Hippocampal formation (tissue), 2 donors: ENCODE results near the gene LAMA1.

Experiments
- DNase-seq, 2 donors: peaks; one replicate each; lab custom pipeline; 2025; lab: John Stamatoyannopoulos, UW

The LAMA1 gene

DNA sequence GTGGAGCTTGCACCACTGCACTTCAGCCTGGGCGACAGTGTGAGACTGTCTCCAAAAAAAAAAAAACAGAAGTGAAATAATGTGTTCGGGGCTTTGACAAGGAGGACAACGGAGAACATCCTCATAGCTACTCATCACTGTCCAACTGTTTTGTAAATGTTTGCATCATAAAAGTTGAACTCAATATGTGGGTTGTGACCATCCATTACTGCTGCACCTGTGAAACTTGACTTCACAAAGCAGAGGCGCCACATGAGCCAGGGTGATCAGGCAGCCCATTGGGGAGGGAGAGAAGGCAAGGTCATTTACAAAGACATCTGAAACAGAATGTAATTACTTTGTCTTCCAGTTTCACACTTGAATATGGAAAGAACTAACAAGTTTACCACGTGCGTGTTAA lies 61.6 kb downstream of the LAMA1 start:
- DNase-seq, result no peak

DNA sequence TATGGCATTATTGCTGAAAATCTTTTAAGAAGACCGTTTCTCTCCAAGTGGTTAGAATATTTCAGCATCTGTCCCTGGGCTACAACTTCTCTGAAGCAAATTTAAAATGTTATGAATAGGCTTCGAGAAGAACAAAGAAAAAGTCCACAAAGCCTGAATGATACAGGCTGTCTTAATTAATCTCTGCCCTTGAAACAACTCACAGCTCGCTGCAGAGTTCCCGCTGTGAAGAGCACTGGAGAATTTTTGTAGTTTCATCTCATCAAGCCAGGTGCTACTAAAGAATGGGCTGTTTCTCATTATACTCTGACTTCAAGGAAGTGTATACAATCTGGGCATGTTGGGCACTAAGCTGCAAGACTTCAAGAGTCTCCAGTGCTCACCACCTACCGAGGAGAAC lies 67.6 kb downstream of the LAMA1 start:
- no peak for DNase-seq

DNA sequence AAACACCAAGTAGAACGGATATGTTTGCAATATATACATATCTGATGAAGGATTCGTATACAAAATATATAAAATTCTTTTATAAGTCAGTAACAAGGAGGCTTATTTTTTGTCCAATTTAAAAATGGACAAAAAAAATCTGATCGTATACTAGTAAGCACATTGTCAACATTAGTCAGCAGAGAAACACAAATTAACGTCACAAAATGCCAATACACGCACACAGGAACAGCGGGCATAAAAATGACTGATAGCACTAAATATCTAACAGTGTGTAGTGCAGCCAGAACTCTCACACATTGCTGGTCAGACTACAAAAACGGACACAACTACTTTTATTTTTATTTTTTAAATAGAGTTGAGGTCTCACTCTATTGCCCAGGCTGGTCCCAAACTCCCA lies 69.5 kb downstream of the LAMA1 start:
- DNase-seq, result no peak

DNA sequence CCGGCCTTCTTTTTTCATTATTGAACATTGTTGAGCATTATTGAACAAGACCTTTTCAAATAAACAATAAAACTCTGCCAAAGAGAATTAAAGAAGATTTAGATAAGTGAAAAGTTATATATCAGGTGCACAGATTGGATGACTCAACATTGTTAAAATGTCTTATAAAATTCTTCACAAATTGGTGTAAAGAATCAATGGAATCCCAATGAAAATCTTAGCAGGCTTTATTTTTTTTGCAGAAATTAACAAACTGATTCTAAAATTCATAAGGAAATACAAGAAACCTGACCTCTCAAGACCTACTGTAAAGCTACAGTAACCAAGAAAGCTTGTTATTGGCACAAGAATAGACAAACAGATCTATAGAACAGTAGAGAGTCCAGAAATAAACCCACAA lies 70.3 kb downstream of the LAMA1 start:
- no peak for DNase-seq

DNA sequence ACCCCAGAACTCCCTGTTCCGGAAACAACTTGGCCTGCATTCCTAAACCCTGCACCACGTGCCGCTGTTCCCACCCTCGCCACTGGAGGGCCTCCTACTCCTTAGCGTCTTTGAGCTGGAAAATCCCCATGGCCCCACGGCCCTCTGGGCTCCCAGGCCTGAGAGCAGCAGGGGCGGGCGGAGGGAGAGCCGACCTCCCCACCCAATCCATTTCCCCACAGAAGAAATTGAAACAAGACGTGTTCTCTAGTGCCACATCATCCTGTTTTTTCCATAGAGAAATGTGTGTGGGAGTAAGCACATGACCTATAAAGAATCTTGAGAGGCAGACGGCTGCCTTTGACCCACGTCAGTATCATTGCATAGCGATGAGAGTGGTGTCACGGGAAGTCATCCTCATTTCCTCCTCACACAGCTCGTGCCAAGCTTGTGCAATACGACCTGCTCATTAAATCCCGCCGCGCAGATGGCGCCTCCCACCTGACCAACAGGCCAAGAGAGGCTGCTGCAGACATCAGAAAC lies 79.2 kb downstream of the LAMA1 start:
- DNase-seq, result peak in 1 of 2 donors; percentile 10

DNA sequence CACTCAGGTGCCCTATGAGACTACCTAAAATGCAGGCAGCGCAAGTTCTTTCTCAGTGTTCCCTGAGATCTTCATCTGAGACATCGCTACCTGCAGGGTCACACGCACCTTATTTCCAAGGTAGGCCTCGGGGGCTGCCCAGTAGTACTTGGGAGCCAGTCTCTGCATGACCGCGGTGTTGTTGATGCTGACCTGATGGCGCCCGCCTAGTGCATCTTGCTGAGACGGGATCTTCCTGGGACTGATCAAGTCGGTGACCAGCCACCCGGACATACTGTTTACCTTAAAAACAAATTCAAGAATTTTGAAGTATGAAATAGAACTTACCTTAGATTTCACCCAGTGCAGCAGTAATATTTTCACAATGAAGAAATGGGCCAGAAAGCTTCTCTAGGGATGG lies 80.1 kb downstream of the LAMA1 start:
- DNase-seq, result no peak

DNA sequence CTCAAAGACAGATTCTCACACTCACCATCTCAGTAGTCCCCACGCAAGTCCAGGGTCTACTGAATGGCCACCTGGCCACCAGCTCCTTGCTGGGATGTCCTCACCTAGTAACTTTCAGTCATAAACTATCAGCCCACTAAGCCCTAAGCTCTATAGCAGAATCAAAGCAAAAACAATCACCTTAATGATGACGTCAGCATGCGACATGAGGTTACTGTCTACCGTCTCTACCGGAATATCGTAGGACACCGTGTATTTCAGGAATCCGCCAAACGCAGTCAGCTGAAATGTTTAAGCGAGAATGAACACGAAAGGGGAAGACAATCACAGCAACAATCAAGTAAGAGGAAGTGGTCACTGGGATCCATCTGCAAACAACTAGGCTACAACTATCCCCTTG lies 81.8 kb downstream of the LAMA1 start:
- no peak for DNase-seq

DNA sequence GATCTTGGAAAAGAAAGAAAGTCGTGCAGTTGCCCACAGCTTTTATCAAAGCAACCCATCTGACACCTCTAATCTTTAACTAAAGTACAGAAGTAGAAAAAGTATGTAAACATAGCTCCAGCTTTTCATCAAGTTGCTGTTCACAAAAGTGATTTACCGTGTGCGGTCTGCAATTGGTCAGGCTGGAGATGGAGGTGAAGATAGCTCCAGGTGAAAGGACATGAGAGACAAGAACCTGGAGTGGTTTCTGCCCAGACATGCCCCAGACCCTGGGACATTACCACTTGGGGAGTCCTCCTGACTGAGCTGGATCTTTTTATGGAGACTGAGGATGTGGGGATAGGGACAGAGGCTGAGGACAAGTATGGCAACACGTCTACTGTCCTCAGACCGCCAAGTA lies 82.7 kb downstream of the LAMA1 start:
- no peak for DNase-seq

DNA sequence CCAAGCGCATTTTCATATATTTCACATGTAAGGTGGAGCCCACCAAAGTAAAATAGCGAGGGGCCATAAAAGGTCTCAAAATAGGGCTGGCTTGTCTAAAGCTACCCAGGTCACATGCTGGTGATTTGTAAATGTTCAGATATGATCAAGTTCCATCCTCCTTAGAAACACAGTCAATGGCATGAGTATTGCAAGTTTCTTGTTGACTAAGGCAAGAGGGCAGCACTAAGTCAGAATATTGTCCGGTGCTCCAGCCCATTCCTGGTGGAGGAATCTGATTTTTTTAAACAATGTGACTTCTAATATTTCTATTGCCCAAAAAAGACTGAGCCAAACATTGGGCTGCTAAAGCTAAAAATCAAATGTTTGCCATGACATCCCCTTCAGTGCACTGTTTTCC lies 85.1 kb downstream of the LAMA1 start:
- no peak for DNase-seq

DNA sequence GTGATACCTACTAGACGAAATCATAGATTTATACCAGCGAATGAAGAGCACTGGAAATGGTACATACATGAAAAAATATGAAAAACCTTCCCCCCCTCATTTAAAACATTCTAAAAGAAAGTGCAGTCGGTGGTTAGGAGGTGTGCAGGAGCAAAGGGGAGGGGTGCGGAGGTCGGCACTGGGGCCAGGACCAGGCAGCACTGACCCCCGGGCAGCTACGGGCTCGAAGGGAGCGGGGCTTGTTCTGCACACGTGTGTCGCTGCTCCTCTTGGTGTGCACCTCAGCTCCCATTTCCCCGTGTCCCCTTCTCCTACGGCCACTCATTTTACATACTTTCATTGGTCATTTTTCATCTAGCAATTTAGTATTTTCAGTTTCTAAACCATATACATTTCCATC lies 89.0 kb downstream of the LAMA1 start:
- DNase-seq, result no peak

DNA sequence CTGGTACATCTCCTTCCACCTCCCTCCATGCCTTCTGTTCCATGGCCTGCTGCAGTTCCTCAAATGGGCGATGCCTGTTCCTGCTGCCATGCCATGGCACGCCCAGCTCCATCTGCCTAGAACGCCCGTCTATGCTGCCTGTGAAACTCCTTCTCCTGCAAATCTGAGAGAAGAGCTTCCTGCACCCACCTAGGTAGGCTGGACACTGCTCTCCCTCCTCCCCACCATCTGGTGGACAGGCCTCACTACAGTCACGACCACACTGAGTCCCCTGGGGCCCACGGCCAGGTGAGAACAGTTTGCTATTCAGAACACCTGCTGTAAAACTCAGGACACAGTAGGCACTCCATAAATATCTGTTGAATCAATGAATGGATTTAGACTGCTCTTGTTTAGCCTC lies 92.4 kb downstream of the LAMA1 start:
- DNase-seq, result no peak

DNA sequence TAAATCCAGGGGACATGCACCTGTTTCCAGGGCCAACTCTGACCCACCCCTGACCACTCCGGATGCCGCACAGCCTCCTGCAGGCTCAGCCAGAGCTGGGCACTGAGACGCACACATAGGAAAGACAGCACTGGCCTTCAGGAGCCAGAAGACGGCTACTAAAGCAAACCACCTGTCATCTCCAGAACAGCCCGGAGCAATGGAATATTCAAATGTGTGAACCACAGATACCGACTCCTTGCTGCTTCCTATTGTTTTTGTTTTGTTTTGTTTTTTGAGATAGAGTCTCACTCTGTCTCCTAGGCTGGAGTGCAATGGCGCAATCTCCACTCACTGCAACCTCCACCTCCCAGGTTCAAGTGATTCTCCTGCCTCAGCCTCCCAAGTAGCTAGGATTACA lies 94.0 kb downstream of the LAMA1 start:
- no peak for DNase-seq

DNA sequence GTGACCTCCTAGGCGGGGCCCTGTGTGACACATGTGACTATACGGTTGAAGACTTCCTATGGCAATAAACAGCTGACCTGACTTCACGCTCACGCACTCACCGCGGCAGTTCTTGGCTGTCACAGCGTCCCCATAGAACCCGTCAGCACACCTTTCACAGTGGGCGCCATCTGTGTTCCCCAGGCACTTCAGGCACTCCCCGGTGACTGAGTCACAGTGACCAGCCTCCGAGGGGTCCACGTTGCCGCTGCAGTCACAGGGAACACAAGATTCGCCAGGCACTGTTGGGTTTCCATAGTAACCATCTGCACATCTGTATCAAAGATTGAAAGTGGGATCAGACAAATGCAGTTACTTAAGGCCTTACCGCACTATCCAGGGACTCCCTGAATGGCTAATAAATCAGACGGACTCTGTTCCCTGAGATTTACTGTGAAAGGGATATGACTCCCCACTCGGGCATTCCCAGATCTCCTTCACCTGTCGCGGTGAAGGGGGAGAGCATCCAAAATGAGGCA lies 94.5 kb downstream of the LAMA1 start:
- DNase-seq, result no peak

DNA sequence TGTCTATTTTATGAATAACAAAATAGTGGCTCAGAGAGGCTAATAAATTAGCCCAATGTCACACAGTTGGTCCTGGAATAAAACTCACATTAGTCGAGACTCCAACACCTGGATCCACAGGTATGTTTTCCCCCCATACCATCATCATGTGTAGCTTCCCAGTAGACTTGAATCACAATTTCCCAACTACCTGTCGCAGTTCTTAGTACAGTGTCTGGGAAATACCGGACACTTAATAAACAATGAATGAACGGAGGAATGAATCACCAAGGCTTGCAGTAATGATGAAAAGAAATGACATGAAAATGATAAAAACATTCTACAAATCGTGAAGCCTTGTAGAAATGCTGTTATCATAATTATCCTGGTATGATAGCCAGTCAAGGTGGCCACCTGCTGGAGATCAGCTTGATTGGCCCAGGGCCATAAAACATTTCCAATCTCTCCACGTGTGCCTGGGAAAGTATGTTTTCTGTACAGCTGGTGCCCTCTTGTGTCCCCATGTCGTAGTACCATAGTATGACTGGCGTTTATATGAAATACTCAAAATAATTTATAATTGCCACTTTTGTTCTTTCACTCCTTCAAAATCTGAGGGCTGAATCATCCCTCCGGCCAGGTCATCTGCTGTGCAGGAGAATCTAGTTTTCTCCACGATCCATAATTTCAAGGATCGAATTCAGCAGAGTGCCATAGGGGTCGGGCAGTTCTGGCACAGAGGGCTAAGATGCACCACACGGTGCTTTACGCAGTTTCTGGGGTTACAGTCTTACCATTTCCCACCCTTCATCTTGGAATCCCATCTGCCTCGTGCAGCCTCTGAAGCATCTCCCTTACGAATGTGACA lies 95.4 kb downstream of the LAMA1 start:
- DNase-seq, result no peak

DNA sequence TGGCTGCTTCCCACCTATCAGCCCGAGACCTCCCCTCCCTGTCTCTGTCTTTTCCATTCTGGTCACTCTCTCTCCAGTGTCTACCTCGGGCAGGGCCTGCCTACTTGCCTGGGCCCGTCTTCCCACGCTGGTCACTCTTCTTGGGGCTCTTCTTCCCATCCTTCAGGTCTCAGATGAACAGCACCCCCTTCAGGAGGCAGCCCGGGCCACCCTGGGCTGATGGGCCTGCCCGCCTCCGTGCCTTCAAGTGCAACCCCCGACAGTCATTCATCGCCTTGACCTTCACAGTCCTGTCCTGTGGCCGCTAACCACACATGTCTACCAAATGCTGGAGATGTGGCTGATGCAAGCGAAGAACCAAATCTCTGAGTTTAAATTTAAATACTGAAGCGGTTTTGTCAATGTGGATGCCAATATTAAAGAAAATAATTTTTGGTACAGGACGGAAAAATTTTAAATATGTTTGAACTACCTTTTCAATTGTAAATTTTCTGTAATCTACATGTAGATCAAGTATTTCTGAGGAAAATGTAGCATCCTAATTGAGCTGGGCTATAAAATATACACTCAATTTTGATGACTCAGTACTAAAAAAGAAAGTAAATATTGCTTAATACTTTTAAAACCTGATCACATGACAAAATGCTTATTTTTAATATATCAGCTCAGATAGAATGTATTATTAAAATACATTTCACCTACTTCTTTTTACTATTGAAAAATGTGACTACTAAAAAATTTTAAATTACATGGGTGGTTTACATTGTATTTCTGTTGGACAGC lies 96.4 kb downstream of the LAMA1 start:
- no peak for DNase-seq

DNA sequence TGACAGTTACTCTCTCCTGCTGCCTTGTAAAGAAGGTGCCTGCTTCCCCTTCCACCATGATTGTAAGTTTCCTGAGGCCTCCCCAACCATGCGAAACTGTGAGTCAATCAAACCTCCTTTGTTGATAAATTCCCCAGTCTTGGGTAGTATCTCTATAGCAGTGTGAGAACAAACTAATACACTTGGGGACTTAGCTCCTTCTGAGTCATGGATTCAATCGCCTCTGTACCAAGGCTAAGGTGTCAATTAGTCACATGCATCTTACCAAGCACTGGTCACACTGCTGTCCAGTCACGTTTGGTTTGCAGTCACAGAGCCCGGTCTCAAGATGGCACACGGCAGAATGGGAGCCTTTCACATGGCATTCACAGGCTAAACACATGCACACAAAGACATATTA lies 100.6 kb downstream of the LAMA1 start:
- no peak for DNase-seq

DNA sequence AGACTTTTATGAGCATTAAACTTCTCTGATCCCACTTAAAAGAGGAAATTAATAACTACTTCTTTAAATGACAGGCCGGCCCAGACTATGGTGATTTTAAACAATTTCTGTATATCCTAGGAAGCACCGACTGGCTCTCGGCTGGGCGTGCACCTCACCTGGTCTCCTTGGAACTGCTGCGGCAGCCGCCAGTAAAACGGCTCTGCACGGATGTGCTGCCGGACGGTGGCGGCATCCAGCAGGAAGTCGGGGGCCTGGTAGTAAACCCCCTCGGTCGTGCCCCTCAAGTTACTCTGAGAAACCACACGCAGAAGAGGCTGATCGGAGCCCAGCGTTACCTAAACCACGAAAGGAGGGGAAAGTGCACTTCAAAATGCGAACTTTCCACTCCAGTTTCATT lies 106.5 kb downstream of the LAMA1 start:
- DNase-seq, result no peak

DNA sequence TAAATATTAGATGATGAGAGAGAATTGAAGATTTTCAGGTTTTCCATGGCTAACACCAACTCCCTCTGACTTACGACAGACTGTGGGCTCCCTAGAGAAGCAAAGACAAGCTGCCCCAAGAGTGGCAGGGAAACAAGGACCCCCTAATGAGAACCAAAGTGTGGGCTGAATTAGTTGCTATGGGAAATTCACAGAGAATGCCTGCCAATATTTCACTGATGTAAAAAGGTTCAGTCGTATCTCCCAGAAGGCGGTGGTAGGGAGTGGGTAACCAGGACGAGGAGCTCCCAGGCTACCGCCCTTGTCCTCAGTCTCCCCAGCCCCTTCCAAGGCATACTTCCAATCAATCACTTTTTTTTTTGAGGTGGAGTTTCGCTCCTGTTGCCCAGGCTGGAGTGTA lies 113.6 kb downstream of the LAMA1 start:
- DNase-seq, result no peak

DNA sequence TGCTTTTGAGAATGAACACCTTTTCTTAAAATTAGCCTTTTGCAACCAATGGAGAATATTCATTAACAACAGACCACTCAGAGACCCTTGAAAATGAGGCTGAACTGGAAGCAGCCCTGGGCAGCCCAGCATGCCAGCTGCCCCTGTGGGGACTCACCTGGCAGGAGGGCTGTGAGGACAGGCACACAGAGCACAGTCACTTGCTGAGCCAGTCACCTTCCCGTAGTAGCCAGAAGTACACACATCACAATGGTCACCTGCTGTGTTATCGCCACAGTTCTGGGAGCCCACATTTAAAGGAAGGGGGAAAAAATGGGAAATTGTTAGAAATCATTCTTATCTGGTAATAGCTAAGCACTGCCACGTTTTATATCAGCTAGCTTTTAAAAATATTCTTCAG lies 115.5 kb downstream of the LAMA1 start:
- no peak for DNase-seq

DNA sequence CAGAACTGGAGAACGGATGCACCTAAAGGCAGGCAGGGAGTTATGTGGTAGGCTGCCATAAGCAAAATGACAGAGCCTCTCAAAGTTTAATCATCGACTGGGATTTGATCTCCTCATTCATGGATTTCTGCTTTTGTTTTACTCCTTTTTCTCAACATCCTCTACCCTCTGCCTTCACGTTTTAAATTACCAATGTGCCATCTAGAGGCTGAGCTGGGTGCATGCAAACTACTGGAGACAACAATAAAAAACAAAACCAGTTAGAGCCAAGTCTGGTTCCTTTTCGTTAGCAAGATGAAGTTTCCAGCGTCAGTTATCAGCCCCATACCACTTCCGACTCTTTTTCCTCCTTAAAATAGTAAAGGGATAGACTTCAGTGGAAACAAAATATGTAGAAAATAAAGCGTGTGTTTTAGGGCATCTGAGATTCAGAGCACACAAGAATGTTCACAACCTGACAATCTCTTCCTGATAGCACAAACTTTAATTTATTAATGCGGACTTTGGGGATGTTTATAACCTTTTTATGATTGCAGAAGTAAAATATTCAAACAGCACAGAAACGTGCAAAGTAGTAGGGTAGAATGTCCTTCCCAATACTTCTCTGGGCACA lies 117.0 kb downstream of the LAMA1 start:
- peak in 1 of 2 donors; percentile 46 for DNase-seq

DNA sequence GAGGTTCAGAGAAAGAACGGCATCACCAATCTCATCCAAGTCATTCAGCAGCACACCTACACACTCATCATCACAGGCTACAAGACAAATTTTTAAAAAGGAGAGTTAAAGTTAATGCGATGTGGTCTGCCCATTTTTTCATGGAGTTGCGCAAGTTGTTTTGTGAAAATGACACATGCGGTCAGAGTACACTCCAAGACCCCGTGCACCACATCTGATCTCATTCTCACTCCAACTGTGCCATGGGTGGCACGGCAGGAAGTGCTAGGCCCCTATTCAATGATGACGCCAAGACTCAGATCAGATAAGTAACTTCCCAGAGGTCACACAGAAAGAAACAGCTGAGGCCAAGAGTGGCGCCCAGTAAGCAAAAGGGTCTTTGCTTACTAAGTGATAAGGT lies 119.8 kb downstream of the LAMA1 start:
- DNase-seq, result no peak

DNA sequence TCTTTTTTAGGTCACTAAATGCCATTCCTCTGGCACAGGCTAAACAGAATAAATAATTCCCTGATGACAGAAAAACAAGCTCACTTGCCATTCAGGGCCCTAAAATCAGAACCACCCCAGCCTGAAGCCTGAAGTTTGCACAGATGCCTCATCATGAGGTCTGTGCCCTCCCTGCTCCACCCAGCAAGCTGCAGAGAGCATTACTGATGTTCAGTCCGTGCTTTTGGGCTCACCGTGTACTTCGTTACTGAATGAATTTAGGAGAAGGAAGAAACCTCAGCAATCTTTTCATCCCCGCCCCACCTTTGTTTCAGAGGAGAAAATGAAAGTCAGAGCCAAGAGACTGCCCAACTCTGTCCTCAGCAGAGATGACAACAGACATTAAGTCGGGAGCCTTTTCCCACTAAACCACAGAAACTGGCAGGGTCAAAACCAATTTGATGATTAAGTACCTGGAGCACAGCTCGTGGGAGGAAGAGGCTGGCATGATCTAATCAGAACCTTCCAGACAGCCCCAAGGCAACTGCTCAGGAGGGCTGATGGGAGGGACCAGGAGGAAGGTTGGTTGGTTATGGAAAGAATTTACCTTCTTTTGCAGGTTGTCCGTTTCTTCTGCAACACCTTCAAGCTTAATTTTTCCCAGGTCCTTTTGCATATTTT lies 122.7 kb downstream of the LAMA1 start:
- DNase-seq, result no peak
